T follicular helper cell (primary cell): ENCODE measurements around the gene ACSF3.
"Not testable (repeated sequence)": the region's sequence is repeated elsewhere in the genome, so short reads cannot be mapped to it uniquely, and the experiment has no call there.

Source experiments
- DNase-seq: peaks from one replicate; pipeline ENCODE4 v3.0.0-alpha.2; 2020; ENCODE audit warnings: low read depth

ACSF3 gene

DNA sequence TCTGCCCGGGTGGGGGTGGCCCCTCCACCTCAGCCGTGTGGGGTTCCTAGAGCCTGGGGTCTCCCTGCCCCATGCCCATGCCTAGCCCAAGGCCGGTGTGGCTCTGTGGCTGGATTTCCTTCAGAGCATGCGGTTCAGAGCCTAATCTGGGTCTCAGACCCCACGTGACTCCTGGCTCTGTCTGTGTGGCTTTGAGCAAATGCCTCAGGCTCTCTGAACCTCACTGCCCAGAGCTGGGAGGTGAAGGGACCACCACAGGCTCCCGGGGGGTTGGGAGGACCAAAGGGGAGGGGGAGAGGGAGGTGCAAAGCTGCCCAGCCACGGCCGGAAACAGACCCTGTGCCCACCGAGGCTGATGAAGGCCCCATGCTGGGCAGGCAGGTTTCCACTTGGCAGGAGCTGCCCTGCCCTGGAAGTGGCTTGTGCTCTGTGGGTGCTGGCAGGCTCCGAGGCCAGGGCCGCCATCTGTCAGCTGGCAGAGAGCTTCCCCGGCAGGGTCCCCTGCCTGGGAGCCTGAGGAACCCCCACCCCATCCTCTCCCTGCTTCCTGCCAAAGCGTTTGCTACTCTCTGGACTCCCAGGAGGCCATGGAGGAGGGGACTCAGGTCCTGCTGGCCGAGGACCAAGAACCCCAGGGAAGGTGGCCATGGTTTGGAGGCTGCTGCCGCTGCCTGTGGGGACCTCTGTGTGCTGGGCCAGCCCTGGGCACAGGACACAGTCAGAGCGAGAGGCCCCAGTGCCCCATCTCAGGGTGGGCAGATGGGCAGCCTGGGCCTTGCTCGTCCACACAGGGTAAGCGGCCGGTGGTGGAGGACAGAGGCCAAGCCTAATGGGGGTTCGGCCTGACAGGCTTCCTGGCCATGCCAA lies 81.9 kb downstream of the ACSF3 start:
- no peak for DNase-seq

DNA sequence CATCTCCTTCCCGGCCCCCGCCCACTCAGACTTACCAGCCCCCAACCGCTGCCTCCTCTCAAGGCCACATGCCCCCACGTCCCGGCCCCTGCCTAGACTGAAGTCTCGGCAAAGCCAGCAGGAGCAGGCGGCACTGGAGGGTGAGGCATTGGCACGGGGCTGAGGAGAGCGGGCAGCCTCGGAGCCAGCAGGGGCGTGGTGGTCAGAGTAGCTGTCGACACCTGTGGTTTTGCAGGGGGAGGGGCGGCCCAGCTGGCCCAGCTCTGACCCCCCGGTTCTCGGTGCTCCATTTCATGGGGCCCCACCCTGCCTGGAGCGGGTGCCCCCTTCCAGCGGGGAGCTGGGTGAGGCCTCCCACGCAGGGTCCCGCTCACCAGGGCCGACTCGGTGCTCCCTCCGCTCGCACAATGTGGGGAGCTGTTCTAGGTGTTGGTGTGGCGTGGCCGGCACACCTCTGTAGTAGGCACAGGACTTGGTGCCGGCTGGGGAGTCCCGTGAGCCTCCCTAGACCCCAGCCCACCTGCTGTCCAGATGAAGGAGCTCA lies 82.6 kb downstream of the ACSF3 start:
- DNase-seq: no peak

DNA sequence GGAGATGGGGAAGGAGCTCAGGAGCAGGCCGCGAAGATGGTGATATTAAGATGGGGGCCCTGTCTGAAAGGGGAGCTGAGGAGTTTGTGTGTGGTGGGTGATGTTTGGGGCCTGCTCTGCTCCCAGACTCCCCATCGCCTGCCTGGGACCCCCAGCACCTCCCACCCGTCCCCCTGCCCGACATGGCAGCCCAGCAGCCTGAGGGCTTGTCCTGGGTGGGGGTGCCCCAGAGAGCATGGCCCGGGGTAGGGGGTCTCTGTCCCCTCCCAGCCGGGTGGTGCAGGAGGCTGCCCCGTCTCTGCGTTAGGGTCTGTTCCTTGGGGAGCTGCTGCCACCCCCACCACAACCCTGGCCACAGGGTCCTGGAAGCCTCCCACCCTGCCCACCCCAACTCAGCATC lies 83.1 kb downstream of the ACSF3 start:
- DNase-seq: no peak

DNA sequence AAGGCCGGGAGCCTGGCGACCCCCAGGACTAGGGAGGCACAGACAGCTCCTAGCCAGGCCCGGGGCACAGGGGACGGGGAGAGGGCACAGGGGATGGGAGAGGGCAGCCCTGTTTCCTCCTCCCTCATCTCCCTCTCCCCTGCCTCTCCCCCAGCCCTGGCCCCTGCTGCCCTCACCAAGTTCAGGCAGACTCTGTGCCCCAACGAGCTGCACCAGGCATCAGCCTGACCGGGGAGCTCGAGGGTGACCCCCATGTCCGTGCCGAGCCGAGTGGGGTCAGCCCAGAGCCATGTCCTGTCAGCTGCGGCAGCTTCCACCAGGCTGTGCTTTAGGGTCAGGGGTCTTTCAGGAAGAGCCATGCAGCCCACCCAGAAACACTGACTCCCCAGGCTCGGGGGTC lies 83.8 kb downstream of the ACSF3 start:
- DNase-seq: no peak

DNA sequence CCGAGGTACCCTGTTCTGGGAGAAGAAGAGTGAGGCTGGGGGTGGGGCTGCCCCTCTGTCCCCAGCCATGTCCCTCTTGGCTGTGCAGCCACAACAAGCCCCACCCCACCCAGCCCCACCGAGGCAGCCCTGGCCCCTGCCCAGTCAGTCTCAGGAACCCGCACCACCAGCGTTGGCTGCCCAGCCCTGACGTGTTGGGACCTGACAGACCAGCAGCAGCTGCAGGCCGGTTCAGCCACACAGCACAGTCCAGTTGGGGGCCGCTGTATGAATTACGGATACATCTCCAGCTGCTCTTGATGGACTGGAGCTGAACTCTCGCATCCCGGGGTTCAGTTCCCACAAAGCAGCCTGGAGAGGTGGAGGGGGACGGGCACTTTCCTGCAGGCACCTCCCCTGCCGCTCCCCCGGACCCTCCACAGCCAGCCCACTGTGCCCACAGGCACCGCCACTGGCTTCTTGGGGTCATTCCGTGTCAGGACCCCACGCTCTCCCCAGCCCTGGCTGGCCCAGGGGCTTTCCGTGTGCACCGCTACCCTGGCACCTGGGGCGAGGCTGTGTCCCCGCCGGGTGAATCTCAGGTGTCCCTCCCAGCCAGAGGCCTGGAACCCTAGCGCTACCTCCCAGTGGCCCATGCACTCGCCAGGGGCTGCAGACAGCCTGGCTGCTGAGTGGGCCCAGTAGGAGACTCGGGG lies 84.9 kb downstream of the ACSF3 start:
- no peak for DNase-seq

DNA sequence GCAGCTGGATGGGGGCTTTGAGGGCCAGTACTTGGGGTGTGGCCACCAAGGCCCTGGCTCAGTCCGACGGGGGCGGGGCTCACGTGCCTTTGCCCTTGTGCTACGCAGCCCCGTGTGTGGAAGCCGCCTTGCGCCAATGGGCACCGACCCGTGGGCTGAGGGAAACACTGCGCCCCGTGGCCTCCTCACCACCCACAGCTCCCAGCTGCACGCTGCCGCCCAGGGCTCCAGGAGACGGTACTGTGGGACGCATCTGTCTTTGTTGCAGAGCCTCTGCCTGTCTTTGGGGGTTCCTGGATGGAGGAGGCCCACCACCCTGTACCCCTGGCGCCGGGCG lies 85.5 kb downstream of the ACSF3 start:
- no peak for DNase-seq

DNA sequence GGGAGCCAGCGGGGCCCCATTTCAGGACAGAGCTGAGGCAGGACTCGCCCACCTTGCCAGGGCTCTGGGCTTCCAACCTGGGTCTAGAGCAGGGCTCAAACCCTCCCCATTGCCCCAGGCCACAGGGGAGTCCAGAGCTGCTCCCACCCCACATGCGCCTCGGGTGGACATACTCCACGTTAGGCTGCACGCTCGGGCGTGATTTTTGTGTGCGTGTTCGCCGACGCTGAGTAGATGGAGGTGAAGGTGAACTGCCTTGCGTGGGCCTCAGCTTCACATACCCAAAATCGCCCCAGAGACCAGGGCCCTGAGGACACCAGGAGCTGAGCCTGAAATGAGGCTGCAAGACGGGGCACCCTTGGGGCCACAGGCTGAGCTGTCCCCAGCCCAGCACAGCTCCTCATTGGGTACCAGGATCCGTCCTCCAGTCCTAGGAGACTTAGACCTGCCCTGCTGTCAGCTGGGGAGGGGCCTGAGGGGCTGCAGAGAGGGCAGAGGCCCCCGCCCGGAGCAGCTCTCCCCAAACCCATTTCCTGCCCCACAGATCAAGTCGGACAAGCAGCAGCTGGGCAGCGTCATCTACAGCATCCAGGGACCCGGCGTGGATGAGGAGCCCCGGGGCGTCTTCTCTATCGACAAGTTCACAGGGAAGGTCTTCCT lies 86.1 kb downstream of the ACSF3 start:
- no peak for DNase-seq

DNA sequence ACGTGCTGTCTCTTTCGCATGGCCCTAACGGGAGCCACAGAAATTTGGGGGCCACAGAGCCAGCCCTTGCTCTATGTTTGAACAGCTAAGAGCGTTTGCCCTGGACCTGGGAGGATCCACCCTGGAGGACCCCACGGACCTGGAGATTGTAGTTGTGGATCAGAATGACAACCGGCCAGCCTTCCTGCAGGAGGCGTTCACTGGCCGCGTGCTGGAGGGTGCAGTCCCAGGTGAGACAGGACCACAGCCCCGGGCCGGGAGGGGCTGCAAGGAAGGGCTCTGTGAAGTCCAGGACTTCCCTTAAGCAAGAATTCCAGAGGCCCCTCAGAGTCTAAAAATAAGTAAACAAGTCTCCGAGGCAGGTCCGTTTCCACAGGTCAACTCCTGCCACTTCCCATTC lies 89.8 kb downstream of the ACSF3 start:
- DNase-seq: no peak

DNA sequence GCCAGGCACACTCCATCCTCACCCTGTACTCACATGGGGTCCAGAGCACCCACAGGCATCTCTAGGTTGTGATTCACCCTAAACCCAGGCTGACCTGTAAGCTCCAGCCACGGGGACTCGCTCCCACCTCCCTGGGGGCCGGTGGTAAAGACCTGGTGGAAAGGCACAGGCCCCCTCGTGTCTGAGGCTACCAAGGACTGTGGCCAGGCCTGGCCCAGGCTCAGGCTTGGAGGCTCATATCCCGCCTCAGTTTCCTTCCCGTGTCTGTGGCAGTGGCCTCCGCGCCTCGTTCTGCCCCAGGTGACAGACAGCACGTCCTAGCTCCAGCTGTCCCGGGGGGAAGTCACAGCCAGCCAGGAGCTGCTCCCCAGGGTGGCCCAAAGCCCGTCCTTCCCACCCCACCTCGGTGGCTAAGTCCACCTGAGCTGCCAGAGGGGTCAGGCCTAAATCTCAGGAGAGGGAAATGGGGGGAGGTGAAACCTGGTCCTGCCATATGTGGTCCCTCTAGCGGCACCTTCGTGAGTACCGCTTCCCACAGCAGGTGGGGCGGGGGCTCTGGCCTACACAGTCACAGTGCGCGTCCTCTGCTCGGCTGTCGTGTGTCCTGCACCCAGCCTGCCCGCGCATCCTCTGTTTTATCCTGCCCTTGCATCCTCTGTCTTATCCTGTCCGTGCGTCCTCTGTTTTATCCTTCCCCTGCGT lies 90.5 kb downstream of the ACSF3 start:
- no peak for DNase-seq

DNA sequence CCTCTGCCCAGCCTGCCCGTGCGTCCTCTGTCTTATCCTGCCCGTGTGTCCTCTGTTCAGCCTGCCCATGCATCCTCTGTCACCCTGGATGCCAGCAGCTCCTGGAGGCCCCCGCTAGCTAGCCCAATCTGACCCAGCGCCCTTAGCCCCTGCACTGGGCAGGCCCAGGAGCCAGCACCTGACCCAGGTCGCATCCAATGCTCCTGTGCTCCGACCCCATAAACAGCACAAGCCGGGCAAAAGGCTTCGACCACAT lies 91.0 kb downstream of the ACSF3 start:
- no peak for DNase-seq

DNA sequence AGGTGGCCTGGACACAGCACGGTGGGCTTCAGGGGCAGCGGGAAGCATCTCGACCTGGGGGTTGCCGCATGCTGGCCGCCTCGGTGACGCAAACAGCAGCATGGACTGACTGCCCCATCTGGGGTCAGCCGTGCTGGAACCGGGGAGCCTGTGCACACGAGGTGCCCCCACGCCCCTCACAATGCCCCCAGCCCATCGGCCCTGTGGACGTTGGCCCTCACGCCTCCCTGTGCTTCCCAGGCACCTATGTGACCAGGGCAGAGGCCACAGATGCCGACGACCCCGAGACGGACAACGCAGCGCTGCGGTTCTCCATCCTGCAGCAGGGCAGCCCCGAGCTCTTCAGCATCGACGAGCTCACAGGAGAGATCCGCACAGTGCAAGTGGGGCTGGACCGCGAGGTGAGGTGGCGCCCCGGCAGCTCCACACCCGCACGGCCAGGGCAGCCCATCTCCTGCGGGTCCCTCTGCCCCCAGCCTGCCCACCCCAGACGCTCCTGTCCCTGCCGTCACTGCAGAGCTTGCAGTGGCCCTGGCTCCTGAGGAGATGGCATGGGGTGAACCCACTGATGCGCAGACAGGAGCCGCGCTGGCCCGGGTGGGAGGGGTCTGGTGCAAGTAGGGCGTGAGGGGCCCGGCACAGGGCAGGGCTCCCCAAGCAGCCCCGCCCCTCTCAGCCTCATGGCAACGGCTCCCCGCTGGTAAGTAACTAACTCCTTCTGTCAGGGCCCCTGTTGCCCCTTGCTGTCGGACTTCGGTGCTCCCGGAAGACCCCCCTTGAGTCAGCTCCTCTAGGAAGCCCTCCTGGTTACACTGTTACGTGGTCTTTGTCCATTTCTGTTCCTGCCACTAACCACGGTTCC lies 91.5 kb downstream of the ACSF3 start:
- peak; percentile 29 for DNase-seq

DNA sequence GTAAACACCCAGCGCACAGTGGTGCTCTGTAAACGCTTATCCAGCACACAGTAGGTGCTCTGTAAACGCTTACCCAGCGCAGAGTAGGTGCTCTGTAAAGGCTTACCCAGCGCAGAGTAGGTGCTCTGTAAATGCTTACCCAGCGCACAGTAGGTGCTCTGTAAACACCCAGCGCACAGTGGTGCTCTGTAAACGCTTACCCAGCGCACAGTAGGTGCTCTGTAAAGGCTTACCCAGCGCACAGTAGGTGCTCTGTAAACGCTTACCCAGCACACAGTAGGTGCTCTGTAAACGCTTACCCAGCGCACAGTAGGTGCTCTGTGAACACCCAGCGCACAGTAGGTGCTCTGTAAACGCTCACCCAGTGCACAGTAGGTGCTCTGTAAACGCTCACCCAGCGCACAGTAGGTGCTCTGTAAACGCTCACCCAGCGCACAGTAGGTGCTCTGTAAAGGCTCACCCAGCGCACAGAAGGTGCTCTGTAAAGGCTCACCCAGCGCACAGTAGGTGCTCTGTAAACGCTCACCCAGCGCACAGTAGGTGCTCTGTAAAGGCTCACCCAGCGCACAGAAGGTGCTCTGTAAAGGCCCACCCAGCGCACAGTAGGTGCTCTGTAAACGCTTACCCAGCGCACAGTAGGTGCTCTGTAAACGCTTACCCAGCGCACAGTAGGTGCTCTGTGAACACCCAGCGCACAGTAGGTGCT lies 92.4 kb downstream of the ACSF3 start:
- not testable (repeated sequence) for DNase-seq

DNA sequence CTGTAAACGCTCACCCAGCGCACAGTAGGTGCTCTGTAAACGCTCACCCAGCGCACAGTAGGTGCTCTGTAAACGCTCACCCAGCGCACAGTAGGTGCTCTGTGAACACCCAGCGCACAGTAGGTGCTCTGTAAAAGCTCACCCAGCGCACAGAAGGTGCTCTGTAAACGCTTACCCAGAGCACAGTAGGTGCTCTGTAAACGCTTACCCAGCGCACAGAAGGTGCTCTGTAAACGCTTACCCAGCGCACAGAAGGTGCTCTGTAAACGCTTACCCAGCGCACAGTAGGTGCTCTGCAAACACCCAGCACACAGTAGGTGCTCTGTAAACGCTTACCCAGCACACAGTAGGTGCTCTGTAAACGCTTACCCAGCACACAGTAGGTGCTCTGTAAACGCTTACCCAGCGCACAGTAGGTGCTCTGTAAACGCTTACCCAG lies 93.0 kb downstream of the ACSF3 start:
- DNase-seq: not testable (repeated sequence)

DNA sequence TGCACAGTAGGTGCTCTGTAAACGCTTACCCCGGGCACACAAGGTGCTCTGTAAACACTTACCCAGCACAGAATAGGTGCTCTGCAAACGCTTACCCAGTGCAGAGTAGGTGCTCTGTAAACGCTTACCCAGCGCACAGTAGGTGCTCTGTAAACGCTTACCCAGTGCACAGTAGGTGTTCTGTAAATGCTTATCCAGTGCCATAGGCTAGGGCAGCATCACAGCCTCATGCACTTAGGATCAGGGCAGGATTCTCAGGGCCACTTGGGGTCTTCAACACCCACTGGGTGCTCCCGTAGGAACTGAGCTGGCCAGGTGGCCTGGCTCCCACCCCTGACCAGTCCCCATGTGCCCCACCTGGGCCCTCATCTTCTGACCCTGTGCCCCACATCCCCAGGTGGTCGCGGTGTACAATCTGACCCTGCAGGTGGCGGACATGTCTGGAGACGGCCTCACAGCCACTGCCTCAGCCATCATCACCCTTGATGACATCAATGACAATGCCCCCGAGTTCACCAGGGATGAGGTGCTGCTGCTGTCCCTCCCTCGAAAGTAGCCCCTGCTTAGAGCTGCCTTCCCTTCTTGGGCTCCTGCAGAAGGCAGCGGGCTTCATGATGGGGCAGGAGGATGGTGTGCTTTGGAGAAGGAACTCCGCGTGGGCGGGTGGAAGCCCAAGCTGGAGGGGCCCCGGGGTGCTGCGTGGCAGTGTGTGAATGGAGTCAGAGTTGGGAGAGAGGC lies 93.5 kb downstream of the ACSF3 start:
- DNase-seq: no peak

DNA sequence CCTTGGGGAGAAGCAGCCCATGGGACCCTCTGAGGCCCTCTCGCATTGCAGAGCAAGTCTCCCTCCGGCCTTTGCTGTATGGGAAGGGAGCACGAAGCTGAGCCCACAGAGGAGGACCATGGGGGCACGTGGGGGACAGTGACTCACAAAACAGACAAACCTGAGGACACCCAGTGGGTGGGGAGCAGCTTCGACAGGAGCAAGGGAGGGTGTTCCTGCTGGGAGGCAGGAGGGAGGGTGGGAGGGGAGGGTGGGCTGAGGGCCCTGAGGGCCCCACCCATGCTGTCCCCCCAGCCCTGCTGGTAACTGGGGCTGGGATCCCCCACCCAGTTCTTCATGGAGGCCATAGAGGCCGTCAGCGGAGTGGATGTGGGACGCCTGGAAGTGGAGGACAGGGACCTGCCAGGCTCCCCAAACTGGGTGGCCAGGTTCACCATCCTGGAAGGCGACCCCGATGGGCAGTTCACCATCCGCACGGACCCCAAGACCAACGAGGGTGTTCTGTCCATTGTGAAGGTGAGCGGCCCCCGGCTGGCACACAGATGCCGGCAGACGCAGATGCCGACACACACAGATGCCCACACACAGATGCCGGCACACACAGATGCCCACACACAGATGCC lies 94.2 kb downstream of the ACSF3 start:
- no peak for DNase-seq

DNA sequence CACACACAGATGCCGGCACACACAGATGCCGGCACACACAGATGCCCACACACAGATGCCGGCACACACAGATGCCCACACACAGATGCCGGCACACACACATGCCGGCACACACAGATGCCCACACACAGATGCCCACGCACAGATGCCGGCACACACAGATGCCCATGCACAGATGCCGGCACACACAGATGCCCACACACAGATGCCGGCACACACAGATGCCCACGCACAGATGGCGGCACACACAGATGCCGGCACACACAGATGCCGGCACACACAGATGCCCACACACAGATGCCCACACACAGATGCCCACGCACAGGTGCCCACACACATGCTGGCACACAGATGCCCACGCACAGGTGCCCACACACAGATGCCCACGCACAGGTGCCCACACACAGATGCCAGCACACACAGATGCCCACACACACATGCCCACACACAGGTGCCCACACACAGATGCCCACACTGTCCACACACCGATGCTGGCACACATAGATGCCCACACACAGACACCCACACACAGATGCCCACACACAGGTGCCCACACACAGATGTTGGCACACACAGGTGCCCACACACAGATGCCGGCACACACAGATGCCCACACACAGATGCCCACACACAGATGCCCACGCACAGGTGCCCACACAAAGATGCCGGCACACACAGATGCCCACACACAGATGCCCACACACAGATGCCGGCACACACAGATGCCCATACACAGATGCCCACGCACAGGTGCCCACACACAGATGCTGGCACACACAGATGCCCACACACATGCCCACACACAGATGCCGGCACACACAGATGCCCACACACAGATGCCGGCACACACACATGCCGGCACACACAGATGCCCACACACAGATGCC lies 95.1 kb downstream of the ACSF3 start:
- not testable (repeated sequence) for DNase-seq

DNA sequence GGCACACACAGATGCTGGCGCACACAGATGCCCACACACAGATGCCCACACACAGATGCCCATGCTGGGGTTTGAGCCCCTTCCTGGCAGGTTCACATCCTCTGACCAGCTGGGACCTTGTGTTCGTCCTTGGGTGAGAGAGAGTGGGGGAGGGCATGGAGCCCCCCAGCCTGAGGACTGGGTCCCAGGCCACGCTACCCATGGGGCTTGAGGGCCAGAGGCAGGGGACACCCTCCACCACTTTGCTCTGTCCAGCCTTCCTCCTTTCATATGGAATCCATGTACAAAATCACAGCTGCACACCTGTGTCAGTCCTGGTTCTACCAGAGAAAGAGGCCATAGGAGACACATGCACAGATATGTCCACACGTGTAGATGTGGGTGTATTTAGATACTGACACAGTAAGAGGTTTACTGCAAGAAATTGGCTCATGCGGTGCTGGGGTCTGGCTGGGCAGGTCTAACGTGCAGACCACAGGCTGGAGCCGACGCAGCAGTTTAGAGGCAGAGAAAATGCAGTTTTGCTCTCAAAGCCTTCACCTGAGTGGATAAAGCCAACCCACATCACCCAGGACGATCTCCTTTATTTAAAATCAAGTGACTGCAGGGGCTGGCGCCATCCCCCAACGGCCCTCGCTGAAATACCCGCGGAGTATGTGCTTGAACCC lies 95.8 kb downstream of the ACSF3 start:
- no peak for DNase-seq
